OCI-LY3 (cell line): ENCODE measurements around the gene SCGB1A1.

Source experiments
- H2AFZ ChIP-seq: fragments of 200-600, 300-600 bp; shearing (Covaris generic); 2 replicates; pipeline ENCODE4 v1.6.0; 2014; ENCODE audit warnings: antibody characterized with exemption, low read depth, low read length
- H3K27ac ChIP-seq: fragments of 200-600, 300-600 bp; sonication (generic); 2 replicates; pipeline ENCODE4 v1.5.1; 2014; ENCODE audit warnings: mild to moderate bottlenecking, low read length, moderate library complexity, mixed read lengths
- H3K27me3 ChIP-seq: fragments of 200-600, 300-600 bp; sonication (generic); 2 replicates; pipeline ENCODE4 v1.6.1; 2014; ENCODE audit warnings: low read depth, low read length, mixed read lengths
- H3K36me3 ChIP-seq: fragments of 200-600, 300-600 bp; sonication (generic); replicated peaks from 2 replicates; pipeline ENCODE3; 2014; ENCODE audit warnings: low read depth, low read length, mixed read lengths
- H3K4me1 ChIP-seq: fragments of 300-600, 200-600 bp; sonication (generic); 2 replicates; pipeline ENCODE4 v1.6.1; 2014; ENCODE audit warnings: low read length, mixed read lengths
- H3K4me2 ChIP-seq: fragments of 200-600, 300-600 bp; sonication (generic); 2 replicates; pipeline ENCODE4 v1.6.1; 2014; ENCODE audit warnings: low read length, mixed read lengths
- H3K4me3 ChIP-seq: fragments of 300-600, 200-600 bp; sonication (generic); 2 replicates; pipeline ENCODE4 v1.5.1; 2014; ENCODE audit warnings: antibody characterized with exemption, mild to moderate bottlenecking, low read length, moderate library complexity
- H3K79me2 ChIP-seq: fragments of 300-600, 200-600 bp; shearing (Covaris generic); 2 replicates; pipeline ENCODE4 v1.6.1; 2014; ENCODE audit warnings: mild to moderate bottlenecking, low read length, mixed read lengths
- H3K9ac ChIP-seq: fragments of 300-600, 200-600 bp; shearing (Covaris generic); 2 replicates; pipeline ENCODE4 v1.6.0; 2014; ENCODE audit warnings: mild to moderate bottlenecking, low read length, moderate library complexity
- H3K9me3 ChIP-seq: fragments of 200-600, 300-600 bp; shearing (Covaris generic); 2 replicates; pipeline ENCODE4 v1.6.1; 2014; ENCODE audit warnings: low read length, mixed read lengths; ENCODE audit not compliant: insufficient read depth
- H4K20me1 ChIP-seq: fragments of 200-600, 300-600 bp; sonication (generic); 2 replicates; pipeline ENCODE4 v1.6.1; 2016; ENCODE audit warnings: low read length, mixed read lengths; ENCODE audit not compliant: insufficient read depth
- EZH2phosphoT487 ChIP-seq: fragments of 200-600 bp; shearing (Covaris generic); IDR thresholded peaks from 2 replicates; pipeline ENCODE4 v1.6.1; 2018; ENCODE audit warnings: antibody characterized with exemption, mixed run types, low read depth
- TF ChIP-seq, protein P1 (sequence below): fragments of 200-600, 300-600 bp; sonication (generic); IDR thresholded peaks from 2 replicates; pipeline ENCODE4 v1.5.1; 2014; ENCODE audit warnings: antibody characterized with exemption, low read length, low read depth

SCGB1A1 gene

DNA sequence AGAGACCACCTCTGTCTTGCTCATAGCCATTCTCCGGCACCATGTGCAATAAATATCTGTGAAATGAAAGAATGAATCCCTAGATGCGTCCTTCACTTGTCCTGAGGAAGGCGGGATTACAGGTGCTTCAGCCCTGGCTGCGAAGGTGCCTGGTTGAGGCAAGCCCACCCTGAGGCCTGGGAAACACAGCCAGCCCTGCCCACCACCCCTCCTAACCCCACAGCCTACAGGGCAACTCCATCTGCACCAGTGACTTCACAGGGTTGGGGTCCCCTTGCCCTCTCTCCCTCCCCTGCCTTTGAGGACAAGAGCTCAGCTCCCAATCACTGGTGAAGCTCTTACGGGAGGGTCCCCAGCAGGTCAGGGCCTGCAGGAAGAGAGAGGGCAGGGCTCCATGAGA, 17.5 kb upstream of the SCGB1A1 start:
- Histone ChIP-seq H3K27me3 (peaks cover 14% of the 10 kb centered on the region), H3K4me3 (no peak overlapping the region), H2AFZ (no peak overlapping the region), H3K9ac (no peak overlapping the region), H3K79me2 (no peaks in the 10 kb centered on the region), H3K36me3 (no peaks in the 10 kb centered on the region), H3K4me2 (no peak overlapping the region), H3K9me3 (no peaks in the 10 kb centered on the region), H4K20me1 (no peaks in the 10 kb centered on the region), H3K4me1 (no peaks in the 10 kb centered on the region), H3K27ac (no peak overlapping the region)
- TF ChIP-seq, protein P1, sequence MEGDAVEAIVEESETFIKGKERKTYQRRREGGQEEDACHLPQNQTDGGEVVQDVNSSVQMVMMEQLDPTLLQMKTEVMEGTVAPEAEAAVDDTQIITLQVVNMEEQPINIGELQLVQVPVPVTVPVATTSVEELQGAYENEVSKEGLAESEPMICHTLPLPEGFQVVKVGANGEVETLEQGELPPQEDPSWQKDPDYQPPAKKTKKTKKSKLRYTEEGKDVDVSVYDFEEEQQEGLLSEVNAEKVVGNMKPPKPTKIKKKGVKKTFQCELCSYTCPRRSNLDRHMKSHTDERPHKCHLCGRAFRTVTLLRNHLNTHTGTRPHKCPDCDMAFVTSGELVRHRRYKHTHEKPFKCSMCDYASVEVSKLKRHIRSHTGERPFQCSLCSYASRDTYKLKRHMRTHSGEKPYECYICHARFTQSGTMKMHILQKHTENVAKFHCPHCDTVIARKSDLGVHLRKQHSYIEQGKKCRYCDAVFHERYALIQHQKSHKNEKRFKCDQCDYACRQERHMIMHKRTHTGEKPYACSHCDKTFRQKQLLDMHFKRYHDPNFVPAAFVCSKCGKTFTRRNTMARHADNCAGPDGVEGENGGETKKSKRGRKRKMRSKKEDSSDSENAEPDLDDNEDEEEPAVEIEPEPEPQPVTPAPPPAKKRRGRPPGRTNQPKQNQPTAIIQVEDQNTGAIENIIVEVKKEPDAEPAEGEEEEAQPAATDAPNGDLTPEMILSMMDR: no peak

DNA sequence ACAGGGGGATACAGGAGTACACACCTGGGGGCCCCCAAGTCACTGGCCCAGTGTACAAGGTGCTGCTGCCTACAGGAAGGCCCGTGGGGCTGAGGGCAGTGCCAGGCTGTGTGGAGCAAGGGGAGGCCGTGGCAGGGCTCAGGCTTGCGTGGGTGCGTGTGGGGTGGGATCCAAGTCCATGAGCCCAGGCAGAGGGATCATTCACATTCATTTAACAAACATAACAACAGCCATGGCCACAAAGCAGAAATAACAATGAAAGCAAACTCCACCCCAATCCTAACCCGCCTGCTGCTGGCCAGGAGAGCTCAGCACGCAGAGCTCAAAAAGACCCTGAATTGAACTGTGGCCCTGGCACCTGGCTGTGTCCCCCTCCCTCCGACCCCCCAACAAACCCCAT, 17.0 kb upstream of the SCGB1A1 start:
- Histone ChIP-seq H3K36me3 (no peaks in the 10 kb centered on the region), H3K9me3 (no peaks in the 10 kb centered on the region), H4K20me1 (no peaks in the 10 kb centered on the region), H3K4me2 (no peak overlapping the region), H3K9ac (no peak overlapping the region), H3K4me3 (no peak overlapping the region), H3K27ac (no peak overlapping the region), H3K4me1 (no peaks in the 10 kb centered on the region), H3K27me3 (peaks cover 14% of the 10 kb centered on the region), H2AFZ (no peak overlapping the region), H3K79me2 (no peaks in the 10 kb centered on the region)
- TF ChIP-seq, protein P1: no peak
- TF ChIP-seq EZH2phosphoT487: no peak

DNA sequence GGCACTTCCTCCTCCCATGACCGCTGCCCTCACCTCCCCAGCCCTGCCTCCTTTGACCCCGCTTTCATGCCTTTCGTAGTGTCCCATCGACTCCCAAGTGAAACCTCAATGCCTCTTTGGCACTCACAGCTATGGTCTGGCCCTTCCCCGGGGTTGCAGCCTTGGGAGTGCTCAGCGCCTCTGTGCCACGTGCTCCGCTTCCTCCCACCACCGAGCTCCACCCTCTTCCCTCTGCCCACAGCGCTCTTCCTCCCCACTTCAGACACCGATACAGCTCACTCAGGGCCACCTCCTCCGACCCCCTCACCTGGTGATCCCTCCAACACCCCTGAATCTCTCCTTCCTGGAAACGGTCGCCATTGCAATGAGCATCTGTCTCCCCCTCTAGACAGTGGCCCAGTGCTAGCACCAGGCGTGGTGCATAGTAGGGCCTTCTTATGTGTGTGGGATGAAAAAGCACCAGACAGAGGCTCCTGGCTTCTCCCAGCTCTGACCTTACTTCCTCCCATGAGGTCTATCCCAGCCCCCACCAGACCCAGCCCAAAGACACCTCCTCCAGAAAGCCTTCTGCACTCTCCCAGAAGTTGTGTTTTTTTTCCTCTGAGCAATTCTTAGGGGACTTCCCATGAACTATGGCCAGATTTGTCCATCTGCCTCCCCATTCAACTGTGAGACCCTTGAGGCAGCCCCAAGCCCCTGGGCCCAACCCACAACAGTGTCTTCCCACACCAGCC, 16.4 kb upstream of the SCGB1A1 start:
- Histone ChIP-seq H3K36me3 (no peaks in the 10 kb centered on the region), H3K27ac (no peak overlapping the region), H3K4me3 (no peak overlapping the region), H3K79me2 (no peaks in the 10 kb centered on the region), H3K9me3 (no peaks in the 10 kb centered on the region), H3K4me2 (no peak overlapping the region), H2AFZ (no peak overlapping the region), H3K27me3 (peaks cover 14% of the 10 kb centered on the region), H4K20me1 (no peaks in the 10 kb centered on the region), H3K9ac (no peak overlapping the region), H3K4me1 (no peaks in the 10 kb centered on the region)
- TF ChIP-seq, protein P1: no peak
- TF ChIP-seq EZH2phosphoT487: no peak

DNA sequence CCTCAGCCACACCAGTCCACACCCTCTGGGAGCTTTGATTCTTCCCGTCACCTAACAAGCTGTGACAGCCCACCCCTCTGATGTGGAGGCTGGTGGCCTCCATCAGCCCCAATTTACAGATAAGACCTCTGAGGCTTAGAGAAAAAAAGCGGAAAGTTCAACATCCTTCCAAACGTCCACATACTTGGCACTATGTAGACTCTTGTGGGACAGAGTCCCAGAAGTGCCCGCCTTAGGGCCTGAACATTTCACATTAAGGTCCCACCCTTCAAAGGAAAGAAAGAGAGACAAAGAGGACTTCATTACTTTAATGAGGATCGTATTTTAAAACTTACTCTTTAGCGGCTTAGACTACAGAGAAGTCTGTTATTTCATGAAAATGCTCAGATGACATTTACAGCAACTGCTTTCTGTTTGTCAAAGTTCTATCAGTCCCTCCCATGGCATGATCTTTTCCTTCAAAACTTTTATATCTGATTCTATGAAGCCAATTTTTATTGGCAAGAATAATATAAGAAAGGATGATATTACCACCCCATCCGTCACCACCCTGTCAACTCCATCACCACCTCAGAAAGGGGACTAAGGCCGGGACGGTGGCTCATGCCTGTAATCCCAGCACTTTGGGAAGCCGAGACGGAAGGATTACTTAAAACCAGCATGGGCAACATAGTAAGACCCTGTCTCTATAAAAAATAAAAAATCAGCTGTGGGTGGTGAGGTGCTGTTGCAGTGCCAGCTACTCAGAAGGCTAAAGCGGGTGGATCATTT, 15.7 kb upstream of the SCGB1A1 start:
- no peaks in the 10 kb centered on the region for H3K79me2 ChIP-seq
- H3K27me3 ChIP-seq: peaks cover 14% of the 10 kb centered on the region
- H3K4me1 ChIP-seq: no peaks in the 10 kb centered on the region

More for the DNA sequence above, 15.7 kb upstream of the SCGB1A1 start:
- no peaks in the 10 kb centered on the region for H3K9me3 ChIP-seq
- H3K27ac ChIP-seq: no peak overlapping the region
- no peaks in the 10 kb centered on the region for H4K20me1 ChIP-seq
- no peak overlapping the region for H3K4me2 ChIP-seq
- H2AFZ ChIP-seq: no peak overlapping the region
- no peaks in the 10 kb centered on the region for H3K36me3 ChIP-seq
- H3K4me3 ChIP-seq: no peak overlapping the region
- no peak overlapping the region for H3K9ac ChIP-seq
- TF ChIP-seq, protein P1: no peak
- TF ChIP-seq EZH2phosphoT487: no peak
